ENCODE measurements around the gene AMPH. TPM values are rescaled to one million over a fixed set of nuclear protein-coding genes. Genes with fewer than 3 reads are reported as not detected.
"Not testable (repeated sequence)": the region's sequence is repeated elsewhere in the genome, so short reads cannot be mapped to it uniquely, and the experiment has no call there.

Gene AMPH
- total RNA-seq, 1 donor from 2014 or later = 4.9 TPM

DNA sequence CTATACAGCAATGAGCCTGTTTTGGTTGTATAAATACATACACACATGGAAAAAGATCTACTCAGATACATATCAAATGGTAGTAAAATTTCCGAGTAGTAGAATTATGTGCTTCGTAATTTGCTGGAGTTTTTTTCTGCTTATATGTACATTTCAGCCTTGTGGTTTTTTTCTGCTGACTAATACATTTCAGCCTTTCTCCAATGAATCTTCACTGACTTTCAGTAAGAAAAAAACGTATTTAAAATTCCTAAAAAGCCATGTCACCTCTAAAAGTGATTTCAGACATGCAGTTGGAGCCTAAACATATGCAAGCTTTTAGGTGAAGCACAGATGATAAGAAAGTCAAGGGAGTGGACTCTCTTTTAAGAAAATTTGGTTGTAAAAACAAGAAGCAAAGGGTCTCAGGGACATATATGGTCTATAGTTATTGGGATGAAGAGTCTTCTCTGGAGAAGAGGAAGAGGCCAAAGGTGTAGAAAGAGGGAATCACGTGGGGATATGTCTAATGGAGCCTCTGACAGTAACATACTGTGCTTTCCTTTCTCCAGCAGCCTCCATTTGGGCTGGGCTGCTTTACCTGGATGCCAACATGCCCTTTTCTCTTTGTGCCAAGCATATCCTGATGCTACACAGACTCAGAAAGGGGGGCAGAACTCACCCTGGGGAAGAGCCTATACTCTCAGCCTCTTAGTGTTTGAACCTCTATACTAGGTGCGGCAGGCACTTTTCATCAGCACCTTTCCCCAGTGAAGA lies 2.4 kb downstream of the AMPH start:
- no peak for DNase-seq (ENCODE audit: low spot score)

DNA sequence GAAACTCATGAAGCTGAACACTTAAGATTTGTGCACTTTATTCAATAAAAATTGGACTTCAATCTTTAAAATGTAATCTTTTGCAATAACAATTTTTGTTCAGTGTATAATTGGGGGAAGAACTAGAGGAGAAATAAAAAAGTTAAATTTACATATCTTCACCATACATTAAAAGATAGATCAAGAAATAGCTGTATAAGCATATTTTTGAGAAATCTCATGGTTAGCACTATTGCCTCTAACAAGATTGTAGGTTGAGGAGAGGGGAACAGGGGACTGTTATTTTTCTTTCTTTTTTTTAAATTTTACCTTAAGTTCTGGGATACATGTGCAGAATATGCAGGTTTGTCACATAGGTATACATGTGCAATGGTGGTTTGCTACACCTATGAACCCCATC lies 5.3 kb downstream of the AMPH start:
- no peak for DNase-seq (ENCODE audit: low spot score)

- DNase-seq (ENCODE audit: low spot score) = no peak
Observed at GRCh38 chr7:38615665-38616064, 15.5 kb downstream of the AMPH start.

DNA sequence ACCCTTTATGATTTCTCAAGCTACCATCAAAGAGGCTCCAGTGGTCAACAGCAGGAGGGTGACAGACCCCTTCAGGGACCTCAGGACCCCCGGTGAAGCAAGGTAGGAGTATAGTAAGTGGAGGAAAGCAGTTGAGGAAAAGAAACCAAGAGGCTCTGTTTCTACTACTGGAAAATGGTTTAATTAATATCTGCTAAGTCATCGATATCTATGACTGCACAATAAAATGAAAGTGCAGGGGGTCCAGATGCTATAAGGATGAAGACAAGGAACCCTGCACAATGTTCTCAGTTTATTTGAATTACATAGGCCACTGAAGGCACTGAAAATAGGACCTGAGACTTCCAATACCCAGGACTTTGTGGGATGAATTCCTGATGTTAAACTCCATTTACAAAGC lies 23.7 kb downstream of the AMPH start:
- DNase-seq (ENCODE audit: low spot score) = no peak

DNA sequence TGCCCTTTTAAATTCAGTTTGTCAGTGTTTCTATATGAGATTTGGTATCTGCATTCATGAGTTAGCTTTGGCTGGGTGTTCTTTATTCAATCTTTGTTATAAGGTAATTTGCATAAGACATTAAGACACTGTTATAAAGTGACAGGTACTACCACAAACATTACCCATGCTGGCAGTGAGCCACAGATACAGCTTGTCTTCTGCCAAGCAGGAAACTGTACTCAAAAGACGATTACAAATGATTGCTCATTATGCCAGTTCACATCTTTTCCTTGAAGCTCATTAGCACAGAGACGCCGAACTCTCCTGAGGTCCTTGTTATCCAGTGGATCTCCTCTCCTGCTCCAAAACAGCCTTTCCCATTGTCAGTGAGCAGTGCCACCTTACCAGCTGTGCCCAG lies 30.4 kb downstream of the AMPH start:
- no peak for DNase-seq (ENCODE audit: low spot score)

DNA sequence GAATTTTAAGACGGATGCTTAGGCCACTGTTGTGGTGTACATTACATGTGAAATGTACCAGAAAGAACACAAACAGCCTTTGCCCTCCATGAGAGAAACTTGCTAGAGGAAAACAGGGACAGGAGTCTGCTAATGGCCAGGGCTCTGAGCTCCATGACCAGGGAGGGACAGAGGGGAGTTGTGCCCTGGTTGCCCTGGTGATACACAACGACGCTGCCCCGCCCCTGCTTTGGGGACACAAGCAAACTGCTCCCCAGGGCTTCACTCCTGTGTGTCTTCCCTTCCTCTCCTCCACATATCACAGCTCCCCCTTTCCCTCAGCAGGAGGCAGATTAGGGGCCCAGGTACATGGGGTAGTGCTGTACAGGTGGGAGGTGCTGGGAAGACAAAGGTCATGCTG lies 36.2 kb downstream of the AMPH start:
- no peak for DNase-seq (ENCODE audit: low spot score)

DNA sequence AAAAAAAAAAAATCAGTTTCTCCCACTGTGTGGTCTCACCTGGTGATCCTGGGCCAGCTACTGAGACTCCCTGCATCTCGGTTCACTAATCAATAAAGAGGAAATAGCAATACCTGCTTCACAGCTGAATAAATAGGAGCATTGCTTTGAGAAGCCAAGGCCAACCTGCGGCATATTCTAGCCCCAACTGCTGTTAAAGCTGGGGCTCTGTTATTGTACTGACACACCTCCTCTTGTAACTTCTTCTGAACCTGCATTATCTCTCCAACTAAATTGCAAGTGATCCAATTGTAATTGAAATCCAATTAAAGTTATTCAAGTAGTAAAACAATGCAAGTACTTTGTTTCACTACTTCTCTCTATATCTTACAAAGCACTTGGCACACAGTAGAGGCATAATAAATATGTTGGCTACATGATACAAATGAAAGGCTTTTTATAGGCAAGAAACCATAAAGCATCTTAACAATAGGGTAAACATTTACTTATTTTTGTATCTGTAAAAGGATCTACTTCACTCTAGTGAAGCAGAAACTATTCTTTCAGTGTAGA lies 38.4 kb downstream of the AMPH start:
- no peak for DNase-seq (ENCODE audit: low spot score)

DNA sequence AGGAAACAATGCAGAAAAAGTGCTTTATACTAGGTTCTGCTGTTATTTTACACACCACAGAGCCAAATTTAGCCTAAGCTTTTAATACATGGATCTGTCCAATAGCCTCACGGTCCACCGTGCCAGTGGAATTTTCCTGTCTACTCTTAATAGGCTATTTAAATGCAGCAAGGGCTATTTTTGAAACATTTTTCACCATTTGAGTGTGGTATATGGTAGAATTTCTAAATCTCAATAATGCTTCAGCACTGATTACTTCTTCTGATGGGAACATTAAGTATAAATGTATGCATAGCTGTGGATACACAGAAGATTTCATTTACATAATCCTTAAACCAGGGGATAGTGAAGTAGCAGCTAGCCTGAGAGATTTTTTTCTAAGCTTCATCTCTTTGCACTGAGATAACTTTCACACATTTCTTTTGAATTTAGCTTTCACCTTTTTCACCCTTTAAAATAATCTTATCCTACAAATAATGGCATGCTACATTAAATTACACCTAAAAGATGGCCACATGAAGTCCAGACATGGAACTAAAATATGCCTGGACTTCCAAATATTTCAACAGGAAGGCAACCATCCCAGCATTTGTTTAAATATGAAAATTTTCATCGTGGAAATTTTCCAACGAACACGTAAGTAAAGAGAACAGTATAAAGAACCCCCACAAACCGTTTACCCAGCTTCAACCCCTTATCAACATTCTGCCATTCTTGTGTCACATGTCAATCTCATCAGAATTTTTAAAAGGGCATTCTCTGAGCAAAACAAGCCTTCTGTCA lies 45.4 kb downstream of the AMPH start:
- no peak for DNase-seq (ENCODE audit: low spot score)

DNA sequence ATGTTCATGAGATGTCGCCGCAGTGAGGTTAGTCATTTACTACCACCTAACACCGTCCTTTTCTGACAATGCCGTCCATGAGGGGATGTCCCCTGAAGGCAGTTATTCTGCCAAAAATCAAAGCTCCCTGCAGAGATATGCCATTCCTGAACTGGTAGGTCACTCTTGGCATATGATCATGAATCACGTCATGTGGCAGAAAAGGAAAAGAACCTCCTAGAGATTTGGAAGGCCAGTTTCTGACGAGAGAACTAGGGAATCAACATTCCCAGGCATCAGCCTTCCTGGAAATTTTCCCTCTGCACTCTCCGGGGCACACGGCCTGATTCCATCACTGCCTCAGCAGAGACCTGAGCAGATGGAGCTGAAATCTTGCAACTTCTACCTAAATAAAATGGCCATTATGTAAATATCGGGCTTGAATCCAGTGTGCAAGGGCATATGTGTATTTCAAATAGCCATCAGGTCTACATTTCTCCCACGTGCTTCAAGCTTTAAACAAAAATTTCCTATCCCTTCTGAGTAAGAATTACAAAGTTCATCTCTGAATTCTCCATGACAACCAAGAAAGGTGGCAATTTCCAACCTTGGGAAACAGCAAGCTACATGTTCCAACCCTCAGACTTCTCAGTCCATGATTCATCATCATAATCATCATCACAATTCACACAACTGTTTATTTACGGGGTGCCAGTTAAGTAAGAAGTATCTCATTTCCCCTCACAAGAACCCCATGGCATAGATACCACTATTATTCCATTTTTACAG lies 46.5 kb downstream of the AMPH start:
- DNase-seq (ENCODE audit: low spot score) = no peak

DNA sequence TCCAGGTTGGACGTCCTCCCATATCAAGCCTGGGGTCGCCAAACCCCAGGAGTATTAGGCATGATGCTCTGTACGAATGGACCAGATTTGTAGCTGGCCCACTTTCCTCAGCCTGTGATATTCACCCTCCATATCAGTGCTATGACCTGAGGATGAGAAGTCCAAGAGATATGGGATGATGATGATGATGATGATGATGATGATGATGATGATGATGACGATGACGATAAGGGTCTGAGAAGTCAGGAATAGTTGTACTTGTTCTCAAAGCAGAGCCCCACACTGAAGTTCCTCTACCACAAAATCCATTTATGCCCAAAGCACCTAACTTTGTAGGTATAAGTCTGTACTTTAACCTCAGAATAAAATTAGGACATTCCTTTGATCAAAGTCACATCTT lies 50.7 kb downstream of the AMPH start:
- no peak for DNase-seq (ENCODE audit: low spot score)

DNA sequence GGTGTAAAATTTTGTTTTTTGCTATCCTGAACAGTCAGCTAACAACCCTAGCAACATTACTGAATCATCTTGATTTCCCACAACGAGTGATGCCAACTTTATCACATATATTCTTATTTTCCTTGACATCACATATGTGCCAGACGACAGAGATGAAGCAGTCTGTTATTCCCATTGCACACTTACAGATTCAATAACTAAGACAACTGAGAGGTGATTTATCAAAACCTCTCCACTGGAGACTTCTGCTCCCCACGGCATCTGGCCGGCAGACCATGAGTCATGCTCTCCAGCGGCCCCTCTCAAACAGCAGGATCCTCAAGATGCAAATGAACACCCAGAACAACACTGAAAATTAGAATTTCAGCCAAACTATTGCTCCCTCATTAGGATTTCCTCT lies 57.1 kb downstream of the AMPH start:
- no peak for DNase-seq (ENCODE audit: low spot score)

GRCh38 chr7:38571620-38572019 lies 59.6 kb downstream of the AMPH start:
- DNase-seq (ENCODE audit: low spot score) = not testable (repeated sequence)

DNA sequence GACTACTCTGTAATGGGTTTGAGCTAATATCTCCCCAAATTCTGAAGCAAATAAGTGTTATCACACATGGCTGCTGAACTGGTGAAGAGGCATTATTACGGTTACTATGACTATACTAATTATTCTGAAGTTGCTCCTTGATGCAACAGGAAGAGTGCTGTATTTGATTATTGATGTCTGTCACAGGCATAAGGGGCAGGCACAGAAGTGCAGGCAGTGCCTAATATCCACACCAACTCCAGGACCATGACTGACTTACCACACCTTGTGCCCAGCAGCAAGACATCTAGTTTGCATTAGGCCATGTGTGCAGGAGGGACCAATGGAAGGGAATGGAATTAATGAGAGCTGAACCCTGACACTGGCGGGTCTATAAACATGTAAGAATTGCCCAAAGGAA lies 62.7 kb downstream of the AMPH start:
- DNase-seq (ENCODE audit: low spot score) = no peak

GRCh38 chr7:38565289-38565688 lies 65.9 kb downstream of the AMPH start:
- no peak for DNase-seq (ENCODE audit: low spot score)

GRCh38 chr7:38563741-38564140 lies 67.4 kb downstream of the AMPH start:
- DNase-seq (ENCODE audit: low spot score) = no peak

DNA sequence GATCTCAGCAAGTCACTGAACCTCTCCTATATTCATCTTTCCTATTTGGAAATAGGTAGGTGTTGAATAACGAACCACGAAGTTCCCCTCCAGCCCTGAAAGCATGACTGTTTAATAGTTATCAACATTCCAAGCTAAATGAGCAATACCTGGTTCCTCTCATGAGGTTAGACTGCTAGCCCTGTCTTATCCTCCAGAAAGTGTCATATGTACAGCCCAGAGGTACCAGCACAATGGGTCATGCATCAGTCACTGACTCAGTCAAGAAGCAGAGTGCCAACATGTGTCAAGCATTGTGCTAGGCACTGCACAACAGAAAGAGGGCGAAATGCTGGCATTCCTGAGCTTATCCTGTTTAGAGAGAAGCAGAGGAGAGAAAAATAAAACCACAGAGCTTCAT lies 70.0 kb downstream of the AMPH start:
- no peak for DNase-seq (ENCODE audit: low spot score)

DNA sequence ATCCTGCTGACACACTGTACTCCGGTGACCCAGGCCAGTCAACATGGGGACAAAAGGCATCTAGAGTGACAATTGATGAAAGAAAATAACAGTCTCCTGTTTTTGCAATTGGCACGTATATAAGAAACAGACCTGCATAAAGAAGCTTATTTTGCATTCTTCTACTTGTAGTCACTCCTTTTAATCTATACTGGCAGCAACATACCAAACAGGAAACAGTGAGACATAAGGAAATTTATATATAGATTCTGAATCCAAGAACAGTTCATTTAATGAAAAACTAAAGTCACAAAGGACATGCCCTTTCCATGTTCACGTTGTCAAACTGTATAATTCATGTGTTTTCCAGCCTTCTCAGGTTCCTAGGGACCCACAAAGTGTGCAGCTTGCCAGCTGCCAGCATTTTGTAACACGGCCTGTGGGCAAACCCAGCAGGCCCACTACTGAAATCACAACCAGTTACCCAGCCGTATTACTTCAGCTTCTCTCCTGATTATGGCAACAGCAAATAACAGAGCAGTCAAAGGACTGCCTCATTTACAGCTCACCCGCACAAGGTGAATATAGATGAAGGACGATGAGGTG lies 72.3 kb downstream of the AMPH start:
- no peak for DNase-seq (ENCODE audit: low spot score)

DNA sequence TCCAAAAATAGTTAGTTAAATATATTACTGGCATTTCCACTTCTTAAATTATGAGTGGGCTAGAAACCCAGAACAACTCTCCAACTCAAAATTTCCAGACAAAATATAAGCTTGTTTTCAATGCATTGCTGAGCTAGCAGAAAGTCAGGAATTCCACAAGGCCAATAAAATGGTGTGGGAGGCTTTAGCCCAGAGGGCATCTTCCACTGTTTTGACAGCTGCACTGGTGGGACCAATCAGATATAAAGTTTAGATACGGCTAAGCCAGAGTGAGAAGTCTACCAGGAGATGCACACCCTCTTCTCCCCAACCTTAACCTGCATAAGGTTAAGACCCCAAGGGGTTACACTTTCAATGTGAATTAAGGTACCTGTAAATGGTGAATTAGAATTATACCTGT lies 76.6 kb downstream of the AMPH start:
- no peak for DNase-seq (ENCODE audit: low spot score)

DNA sequence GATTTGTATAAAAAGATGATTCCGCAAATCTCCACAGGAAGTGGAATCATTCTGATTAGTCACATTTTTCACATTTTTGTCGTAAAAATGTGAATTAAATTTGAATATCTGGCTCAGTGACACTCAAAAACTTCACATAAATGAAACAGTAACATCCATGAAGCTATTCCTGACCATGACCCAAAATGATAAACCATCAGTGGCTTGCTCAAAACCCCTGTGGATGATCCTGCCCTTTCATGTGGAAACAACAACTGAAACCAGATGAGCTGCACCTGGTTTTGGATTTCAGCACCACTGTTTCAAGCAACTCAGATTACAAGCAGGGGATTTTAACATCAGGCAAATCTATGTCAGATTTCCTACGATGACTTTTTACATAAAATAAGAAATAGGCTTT lies 80.3 kb downstream of the AMPH start:
- no peak for DNase-seq (ENCODE audit: low spot score)

DNA sequence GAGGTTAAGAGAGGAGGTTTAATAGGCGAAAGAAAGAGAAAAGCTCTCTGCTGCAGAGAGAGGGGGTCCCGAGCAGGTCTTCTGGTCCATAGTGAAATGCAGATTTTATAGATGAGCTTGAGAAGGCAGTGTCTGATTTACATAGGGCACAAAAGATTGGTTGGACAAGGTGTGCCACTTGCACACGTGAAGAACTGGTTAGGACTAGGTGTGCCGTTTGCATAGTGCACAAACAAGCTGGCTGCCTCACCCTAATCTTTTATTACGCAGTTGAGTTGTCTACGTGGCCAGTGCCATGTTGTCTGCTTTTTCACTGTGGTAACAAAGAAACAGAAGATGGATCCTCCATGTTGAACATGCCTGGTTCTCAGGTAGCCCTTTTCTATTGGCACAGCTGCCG lies 82.6 kb downstream of the AMPH start:
- no peak for DNase-seq (ENCODE audit: low spot score)

DNA sequence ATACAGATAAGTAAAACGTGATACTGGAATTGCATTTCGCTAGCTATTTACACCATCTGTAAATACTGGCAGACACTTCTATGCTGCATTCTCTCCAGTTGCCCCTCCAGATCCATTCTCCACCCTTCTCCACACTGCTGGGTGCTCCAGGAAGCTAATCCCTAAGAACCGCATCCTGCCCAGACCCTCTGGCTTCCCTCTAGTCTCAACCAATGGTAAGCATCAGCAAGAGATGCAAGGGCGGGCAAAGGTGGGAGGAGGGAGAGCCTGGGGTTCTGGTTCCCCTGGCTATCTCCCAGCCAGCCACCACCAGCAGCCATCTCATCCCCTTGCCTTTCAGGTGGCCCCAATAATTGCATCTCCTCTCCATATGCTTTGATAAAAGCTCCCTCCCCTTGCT lies 84.4 kb downstream of the AMPH start:
- DNase-seq (ENCODE audit: low spot score) = no peak

DNA sequence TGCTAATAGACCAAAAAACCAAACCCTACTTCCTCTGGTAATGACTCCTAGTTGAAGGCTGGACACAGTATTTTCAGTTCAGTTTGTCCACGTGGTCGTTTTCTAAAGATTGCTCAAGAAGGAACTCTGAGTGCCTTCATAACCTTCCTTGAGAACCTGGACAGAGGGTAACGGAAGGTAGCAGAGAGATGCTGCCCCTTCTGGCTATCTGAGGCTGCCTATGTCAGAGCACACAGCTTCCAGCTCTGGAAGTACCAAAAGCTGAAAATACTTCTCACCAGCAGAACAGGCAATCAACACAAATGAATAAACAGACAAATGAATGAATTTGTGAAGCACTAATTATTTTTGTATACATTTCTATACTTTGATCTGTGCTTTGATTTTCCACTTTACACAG lies 85.2 kb downstream of the AMPH start:
- no peak for DNase-seq (ENCODE audit: low spot score)
